T-helper 2 cell (primary cell): ENCODE results near the gene AP1B1.

Experiments
- DNase-seq, 5 experiments: peaks; one replicate each; pipeline versions ENCODE4 v3.0.0 to v3.0.0-alpha.2; 2012 to 2022

Gene AP1B1

DNA sequence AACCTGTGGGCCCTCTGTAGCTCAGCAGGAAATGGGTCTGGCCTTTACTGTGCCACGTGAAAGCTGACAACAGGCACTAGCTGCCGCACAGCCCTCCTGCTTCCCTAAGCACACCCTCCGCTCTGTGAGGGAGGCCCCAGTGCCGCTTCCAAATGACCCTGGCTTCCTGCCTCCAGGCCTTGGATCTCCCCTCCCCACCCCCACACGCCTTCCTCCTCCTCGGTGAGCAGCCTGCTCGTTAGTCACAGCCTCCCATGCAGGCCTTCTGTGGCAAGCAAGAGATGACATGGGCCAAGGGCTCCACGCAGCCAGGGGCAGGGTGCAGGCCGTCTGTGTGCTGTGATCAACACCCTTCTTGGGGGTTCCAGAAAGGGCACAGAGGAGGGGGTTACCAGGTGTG lies 57.6 kb downstream of the AP1B1 start:
- no peak for DNase-seq

GRCh38 chr22:29330291-29330690 lies 58.1 kb downstream of the AP1B1 start:
- no peak for DNase-seq

DNA sequence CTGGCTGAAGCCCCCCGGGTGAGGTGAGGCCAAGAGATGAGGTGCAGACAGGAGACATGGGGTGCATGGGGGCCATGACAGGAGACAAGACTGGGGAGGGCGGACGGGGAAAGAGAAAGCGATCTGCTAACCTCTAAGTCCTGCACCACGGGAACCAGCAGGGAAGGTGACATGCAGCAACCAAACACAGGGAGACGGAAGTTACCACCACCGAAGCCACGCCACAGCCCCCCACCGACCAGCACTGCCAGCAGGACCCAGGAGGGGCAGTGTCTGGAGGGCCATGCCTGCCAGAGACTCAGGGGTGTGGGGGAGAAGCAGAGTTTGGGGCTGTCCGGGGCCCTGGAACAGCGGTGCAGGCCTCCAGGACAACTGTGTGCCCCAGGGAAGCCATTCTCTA lies 58.8 kb downstream of the AP1B1 start:
- no peak for DNase-seq

DNA sequence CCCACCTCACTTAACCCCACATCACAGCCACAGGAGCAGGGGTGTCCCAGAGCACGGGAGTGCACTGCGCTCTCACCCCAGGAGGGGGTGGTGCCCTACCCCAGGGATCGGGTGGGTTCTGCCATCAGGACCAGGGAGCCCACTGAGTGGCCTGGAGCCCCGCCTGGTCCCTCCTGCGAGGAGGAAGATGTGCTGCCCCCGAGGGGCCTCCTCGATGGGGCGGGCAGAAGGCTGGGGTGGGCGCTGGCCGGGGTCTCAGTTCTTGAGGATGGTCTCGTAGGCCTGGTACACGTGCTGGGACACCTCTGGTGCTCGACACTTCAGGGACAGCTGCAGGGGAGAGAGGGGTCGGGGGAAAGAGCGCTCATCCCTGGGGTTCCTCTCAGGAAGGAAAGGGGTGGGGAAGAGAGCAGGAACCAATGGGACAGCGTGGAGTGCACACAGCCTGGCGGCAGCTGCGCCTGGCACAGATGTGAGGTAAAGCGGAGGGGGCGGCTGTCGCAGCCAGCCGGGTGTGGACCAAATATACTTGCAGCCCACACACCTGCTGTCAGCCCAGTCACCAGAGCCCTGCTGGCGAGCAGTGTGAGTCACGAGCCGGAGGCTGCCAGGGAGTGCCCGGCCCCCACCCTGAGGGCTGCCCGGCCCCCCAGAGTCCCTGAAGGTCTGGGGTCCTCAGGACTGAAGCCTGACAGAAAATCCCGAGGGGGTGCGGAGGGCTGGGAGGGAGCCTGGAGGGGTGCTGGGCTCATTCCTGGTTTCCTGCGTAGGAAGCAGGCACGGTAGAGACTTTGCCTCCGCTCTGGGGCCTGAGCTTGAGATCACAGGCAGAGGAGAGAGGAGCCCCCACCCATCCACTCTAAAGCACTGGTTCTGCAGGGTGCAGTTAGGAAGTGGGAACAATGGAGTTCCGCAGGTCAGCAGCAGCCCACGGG lies 59.5 kb downstream of the AP1B1 start:
- DNase-seq = no peak

- DNase-seq = no peak
These were observed 60.3 kb downstream of the AP1B1 start for GRCh38 chr22:29328055-29328454.

DNA sequence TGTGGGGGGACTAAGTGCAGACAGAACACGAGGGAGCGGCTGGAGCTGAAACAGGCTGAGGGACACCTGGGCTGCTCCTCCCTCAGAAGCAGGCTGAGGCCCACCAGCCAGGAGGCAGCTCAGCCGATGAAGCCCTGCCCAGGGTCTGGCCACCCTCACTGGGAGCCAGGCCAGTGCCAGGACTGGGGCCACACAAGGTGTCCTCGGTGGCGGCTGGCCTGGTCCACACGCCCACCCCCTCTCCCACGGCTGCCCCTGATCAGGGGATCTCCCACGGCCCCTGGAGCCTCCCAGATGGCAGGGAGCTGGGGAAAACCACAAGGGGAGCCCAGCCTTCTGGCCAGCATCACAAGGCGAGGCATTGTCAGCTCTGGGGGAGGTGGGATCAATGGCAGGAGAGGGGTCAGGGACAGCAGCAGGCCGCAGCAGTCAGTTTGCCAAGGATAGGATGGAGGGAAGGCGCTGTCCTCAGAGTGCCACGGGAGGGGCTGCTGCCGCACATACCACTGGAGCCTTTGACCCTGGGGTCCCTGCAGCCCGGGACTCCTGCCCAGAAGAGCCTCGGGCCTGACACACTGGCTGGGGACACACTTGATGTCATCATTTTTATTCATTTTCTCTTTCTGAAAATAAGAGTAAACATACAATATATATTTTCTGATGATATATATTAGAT lies 61.1 kb downstream of the AP1B1 start:
- DNase-seq = no peak

GRCh38 chr22:29326481-29326880 lies 61.9 kb downstream of the AP1B1 start:
- DNase-seq = no peak

DNA sequence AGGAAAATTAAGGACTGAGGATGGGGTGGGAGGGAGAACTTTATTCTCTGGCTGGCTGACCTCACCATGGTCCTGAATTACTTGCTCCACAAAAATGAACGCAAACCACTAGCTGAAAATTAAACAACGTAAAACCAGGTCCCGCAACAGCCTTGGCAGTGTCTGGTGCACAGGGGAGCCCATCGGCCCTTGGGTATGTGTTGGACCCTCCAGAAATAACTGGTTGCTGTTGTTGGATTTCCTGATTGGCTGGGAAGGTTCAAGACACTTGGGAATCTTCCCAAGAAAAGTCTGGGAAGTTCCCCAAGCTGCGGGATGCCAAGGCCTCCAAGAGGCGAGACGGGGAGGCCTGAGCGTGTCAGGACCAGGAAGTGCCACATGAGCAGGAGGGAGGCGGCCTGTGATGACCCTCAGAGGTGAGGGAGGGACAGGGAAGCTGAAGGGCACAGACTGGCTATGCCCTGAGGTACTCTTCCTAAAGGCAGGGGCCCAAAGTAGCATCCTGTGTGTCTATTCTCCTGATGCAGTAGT lies 62.5 kb downstream of the AP1B1 start:
- no peak for DNase-seq

DNA sequence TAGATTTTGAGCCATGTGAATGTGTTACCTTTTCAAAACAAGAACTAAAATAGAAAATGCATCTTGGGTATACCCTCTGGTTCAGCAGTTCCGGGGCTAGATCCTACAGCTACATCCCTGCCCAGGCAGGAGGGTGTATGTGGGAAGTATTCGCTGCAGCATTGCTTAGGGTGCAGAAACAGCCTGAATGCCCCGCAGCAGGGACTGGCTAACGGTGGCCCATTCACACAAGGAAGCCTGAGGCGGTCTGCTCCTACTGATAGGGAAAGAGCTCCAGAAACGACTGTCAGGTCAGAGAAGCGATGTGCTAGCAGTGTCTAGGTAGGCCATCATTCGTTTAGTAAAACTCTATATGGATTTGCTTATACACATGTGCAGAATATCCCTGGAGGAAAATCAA lies 63.0 kb downstream of the AP1B1 start:
- no peak for DNase-seq

DNA sequence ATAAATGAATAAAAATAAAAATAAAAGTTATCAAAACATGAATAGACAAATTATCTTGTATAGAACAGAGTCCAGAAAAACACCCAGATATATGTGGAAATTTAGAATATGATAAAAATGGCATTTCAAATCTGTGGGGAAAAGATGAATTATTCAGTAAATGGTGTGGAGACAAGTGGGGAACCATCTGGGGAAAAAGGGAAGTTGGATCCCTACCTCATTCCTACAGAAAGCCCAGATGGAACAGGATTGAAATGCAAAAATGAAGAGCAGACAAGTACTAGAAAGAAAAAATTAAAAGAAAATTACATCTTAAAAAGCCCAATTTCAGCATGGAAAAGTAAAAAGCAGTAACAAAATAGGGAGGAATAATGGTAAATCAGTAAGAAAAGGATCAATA lies 64.7 kb downstream of the AP1B1 start:
- no peak for DNase-seq

- no peak for DNase-seq
These were observed 67.8 kb downstream of the AP1B1 start for GRCh38 chr22:29320546-29320945.

DNA sequence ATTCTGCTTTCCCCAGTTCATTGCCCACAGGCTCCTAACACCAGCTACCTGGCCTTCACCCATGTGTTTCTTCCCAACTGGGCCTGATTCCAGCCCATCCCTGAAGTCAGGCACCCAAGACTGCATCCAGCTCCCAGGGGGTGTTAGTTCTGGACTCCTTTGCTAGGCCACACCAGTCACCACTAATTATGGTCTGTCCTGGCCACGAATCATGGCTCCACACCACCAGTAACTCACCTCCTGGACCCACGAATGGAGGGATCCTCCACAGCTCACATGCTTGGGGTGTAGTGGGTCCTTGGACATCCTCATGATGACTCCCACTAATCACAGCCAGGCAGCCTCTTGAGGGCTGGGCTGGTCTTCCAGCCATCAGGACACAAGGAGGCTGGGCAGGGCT lies 69.3 kb downstream of the AP1B1 start:
- DNase-seq = no peak

- DNase-seq = no peak
These were observed 70.4 kb downstream of the AP1B1 start for GRCh38 chr22:29317827-29318454.

GRCh38 chr22:29316141-29316828 lies 72.1 kb downstream of the AP1B1 start:
- no peak for DNase-seq

DNA sequence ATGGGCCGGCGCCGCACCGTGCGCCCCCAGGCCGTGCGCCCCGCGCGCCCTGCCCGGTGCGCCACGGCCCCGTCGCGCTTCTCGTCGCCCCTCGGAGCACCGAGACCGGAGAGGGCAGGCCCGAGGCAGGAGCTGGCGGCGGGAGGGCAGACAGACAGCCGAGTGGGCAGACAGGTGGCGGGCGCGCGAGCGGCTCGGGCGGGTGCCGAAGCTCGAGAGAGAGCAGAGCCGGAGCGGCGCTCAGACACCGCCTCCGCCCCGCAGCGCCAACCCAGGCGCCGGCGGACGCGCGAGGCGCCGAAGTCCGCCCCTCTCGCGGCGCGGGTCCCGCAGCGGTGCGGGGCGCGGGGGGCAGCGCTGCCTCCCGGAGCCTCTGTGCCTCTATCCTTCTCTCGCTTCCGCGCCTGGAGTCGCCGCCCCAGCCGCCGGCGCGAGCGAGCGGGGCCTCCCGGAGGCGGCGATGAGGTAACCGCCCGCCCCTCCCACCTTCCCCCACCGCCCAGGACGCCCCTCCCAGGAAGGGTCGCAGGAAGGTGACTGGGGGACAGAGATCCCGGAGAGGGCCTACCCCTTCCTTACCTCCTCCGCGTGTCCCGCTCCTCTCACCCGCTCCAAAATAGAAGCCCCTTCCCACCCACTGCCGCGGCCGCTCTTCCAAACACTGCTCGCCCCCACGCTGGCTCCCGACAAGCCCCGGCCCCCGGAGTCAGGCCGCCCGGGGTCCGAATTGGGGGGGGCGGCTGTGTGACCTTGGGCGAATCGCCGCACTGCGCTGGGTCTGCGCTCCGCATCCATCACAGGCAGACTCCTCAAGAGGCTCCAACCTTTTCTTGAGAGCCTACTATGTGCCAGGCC lies 72.9 kb downstream of the AP1B1 start, which contains the start of gene RASL10A:
TSS of gene RASL10A (minus strand) at position 412 of the 855 bp plus-strand sequence. CDS start 451 bp downstream, outside the sequence.
- no peak for DNase-seq

- DNase-seq = no peak
These were observed 73.7 kb downstream of the AP1B1 start for GRCh38 chr22:29314537-29315285.

- DNase-seq = no peak
These were observed 74.5 kb downstream of the AP1B1 start for GRCh38 chr22:29313576-29314466.

DNA sequence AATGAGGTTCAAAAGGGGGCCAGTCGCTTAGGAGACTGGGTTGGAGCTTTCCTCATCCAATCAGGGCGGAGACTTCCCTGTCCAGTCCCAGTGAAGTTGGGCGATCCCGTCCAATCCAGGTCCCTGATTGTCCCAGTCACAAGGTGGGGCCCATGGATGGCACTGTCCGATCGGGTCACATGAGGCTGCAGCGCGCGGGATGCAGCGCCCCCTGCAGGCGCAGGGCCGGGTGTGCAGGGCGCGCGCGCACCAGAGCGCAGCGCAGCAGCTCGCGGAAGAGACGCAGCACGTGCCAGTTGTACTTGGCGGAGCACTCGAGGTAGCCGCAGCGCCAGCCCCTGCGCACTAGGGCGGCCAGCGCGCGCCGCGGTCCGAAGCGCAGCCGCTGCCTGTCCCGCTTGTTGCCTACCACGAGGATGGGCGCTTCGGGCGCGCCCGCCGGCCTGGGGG lies 75.2 kb downstream of the AP1B1 start:
- peak in 1 of 5 experiments; percentile 65 for DNase-seq
